HCEC 1CT (cell line): ENCODE results near the gene TMEM80.
A peak's percentile ranks its signal among the peaks of the same experiment; 100 is the strongest.
"Not testable (repeated sequence)": the region's sequence is repeated elsewhere in the genome, so short reads cannot be mapped to it uniquely, and the experiment has no call there.

Experiments used
- DNase-seq: peaks from one replicate; pipeline ENCODE4 v3.0.0-alpha.2; 2017

TMEM80 gene

GRCh38 chr11:695538-696248 lies at the start of gene TMEM80:
Gene TMEM80, plus strand, starts transcription at chr11:695816. Its CDS starts 12 bp downstream, at chr11:695828.
- DNase-seq = peak; percentile 96

- no peak for DNase-seq
Measured at GRCh38 chr11:646214-646613, 49.4 kb upstream of the TMEM80 start.

DNA sequence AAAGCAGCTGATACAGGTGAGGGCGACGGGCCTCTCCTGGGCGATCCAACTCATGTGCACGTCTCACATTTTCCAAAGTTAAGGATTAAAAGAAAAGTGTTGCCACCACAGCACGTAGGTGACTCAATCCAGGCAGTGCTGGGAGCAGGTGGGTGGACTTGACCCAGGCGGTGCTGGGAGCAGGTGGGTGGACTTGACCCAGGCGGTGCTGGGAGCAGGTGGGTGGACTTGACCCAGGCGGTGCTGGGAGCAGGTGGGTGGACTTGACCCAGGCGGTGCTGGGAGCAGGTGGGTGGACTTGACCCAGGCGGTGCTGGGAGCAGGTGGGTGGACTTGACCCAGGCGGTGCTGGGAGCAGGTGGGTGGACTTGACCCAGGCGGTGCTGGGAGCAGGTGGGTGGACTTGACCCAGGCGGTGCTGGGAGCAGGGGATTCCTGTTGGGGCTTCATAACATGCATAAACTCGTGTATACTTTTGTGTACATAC lies 47.9 kb upstream of the TMEM80 start:
- DNase-seq = not testable (repeated sequence)

DNA sequence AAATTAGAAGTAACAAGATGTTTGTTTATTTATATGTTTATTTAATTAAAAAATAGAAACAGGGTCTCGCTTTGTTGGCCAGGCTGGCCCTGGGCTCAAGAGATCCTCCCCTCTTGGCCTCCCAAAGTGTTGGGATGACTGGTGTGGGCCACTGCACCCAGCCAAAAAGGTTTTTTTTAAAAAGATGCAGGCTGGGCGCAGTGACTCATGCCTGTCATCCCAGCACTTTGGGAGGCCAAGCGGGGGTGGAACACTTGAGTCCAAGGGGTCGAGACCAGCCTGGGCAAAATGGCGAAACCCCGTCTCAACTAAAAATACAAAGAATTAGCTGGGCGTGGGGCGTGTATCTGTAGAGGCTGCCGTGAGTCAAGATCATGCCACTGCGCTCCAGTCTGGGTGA lies 45.1 kb upstream of the TMEM80 start:
- peak; percentile 34 for DNase-seq

DNA sequence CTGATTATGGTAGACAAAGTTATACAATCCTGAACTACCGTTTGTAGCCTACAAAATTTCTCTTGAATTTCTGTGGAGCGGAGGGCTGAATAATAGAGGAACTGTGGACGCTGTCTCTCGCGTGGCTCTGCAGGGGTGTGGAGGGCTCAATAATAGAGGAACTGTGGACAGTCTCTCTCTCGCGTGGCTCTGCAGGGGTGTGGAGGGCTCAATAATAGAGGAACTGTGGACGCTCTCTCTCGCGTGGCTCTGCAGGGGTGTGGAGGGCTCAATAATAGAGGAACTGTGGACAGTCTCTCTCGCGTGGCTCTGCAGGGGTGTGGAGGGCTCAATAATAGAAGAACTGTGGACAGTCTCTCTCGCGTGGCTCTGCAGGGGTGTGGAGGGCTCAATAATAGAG lies 42.5 kb upstream of the TMEM80 start:
- not testable (repeated sequence) for DNase-seq

- no peak for DNase-seq
Measured at GRCh38 chr11:653837-654236, 41.8 kb upstream of the TMEM80 start.

GRCh38 chr11:654444-654843 lies 41.2 kb upstream of the TMEM80 start:
- not testable (repeated sequence) for DNase-seq

DNA sequence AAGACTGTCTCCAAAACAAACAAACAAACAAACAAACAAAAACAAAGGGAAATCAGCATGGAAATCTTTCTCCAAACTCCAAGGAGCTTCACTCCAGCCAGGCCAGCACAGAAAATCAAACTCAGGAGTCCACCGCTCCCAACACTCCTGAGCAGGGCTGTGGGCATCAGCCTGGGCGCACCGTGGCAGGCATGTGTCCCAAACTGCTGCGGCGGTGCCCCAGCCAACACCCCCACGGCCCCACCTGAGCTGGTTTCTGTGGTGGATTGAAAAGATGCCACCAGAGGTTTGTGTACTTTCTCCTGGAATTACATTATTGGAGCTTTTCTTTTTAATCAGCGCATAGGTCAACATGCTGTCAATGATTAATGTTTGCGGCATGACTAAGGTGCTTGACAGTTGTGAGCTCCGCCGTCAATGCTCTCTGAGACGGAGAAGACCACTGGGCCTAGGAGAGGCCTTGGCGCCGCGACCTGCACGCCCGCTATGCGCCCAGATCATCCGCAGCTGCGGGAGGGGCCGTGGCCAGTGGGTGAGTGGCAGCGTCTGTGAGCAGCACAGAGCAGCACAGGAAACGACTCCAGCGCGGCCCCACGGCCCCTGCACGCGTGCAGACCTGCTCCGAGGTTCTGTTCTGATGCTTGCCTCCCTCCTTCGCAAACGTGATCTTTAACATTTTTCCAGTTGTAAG lies 40.4 kb upstream of the TMEM80 start:
- no peak for DNase-seq

DNA sequence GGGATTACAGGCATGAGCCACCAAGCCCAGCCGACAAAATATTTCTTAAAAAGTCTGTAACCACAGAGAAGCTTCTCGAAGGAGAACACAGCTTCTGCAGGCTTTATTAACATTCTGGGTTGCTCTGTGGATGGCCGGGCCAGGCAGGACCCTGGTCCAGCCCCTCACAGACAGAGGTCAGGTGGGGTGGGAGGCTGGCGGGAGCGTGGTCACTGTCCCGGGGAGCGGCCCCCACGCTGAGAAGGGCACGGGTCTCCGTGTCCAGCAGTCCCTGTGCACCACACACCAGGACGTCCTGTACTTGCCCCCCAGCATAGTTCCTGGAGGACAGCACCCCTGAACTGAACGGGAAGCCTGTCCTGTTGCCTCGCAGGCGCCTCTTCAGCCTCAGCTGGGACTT lies 39.2 kb upstream of the TMEM80 start:
- no peak for DNase-seq

DNA sequence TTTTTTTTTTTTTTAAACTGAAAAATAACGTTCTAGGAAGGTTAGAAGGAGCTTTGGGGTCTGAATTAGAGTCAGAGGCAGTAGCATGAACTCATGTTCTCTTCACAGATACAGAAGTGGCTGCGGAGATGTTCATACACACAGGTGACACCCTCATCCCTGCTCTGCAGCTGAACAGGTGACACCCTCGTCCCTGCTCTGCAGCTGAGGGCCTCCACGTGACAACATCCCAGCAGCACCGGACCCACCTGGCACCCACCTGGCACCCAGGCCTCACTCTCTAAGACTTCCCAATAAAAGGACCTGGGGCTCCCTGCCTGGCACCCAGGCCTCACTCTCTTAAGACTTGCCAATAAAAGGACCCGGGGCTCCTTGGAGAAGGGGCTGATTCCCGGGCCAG lies 38.8 kb upstream of the TMEM80 start:
- no peak for DNase-seq

GRCh38 chr11:657691-658126 lies 37.9 kb upstream of the TMEM80 start:
- DNase-seq = no peak

GRCh38 chr11:659532-660085 lies 36.0 kb upstream of the TMEM80 start:
- no peak for DNase-seq

DNA sequence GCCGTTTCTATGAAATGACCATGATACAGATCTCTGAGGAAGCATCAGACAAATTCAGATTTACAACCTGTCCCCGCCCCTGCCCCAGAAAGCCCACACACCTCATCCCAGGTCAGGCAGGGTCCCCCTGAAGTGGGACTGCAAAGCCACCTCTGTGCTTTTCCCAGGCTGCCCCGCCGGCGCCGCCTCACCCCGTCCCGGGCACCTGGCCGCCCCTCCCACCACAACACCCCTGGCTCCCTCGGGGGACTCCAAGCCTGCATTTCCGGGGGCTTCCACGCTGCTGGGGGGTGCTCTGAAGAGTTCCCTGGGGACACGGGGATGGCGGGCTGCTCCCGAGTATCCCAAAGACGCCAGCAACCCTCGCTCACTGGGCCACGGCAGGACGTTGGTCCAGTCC lies 35.3 kb upstream of the TMEM80 start:
- DNase-seq = no peak

DNA sequence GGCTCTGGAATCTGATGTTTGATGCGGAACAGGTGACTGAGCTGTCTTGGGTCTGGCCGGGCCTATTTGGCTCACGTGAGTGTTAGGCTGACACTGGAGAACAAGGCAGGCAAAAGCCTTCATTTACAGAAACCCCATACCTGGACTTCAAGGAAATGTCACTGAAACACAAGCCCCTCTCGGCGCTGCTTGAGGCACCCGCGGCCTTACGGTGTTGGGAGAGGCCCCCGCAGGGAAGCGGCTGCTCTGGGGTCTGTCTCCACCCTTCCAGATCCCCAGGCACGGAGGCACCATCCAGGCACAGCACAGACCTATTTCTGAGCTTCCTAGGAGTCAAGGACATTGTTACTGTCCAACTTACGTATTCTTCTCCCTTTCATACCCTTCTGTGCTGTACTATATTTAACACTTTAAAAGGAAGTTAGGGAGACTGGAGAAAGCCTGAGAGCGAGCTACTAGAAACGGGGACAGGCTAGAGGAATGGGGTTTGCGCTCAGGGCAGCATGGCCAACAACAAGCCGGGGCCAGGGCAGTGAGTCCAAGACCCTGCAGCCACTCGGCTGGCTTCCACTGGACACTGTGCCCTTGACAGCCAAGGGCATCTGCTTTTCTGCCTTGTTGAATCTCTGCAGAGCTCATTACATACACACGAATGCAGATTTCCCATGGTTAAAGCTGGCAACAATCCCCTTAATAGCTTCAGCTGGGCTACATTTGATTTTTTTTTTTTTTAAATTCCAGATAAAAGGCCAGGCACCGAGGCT lies 34.8 kb upstream of the TMEM80 start:
- DNase-seq = no peak

DNA sequence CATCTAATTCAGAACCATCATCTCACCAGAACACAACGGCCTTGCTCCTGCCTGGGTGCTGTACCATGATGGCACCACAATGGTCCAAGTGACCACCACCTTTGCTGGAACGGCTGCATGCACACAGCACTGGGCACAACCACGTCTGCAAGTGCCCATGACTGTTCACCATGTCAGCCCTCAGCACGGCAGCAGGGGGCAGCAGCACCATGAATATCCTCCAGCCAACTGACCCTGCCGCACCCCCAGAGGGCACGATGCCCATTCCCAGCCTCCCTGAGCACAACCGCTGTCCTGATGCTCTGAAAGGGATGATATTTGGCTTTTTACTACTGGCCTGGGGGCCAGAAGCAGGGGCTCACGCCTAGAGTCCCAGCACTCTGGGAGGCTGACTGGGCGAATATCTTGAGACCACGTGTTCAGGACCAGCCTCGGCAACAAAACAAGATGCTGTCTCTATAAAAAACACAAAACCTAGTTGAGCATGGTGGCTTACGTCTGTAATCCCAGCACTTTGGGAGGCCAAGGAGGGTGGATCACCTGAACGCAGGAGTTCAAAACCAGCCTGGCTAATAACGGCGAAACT lies 32.8 kb upstream of the TMEM80 start:
- peak; percentile 54 for DNase-seq

DNA sequence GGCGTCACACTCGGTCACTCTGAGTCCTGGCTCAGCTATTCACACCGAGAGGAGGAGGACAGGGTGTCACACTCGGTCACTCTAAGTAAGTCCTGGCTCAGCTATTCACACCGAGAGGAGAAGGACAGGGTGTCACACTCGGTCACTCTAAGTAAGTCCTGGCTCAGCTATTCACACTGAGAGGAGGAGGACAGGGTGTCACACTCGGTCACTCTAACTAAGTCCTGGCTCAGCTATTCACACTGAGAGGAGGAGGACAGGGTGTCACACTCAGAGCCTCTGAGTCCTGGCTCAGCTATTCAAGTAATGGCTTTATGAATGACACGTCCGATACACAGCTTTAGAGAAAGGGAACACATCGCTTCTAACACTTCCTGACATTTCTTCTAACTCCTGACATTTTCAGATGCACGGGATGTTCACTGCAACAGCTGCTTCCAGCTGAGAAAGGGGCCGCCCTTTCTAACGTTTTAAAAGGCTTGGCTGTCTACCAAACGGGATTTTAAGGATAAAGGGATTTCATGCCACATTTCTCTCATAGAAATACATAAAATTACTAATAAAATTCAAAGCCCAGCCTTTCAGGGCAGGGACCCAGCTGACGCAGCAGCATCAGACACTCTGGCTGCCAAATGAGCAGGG lies 30.4 kb upstream of the TMEM80 start:
- peak; percentile 20 for DNase-seq

DNA sequence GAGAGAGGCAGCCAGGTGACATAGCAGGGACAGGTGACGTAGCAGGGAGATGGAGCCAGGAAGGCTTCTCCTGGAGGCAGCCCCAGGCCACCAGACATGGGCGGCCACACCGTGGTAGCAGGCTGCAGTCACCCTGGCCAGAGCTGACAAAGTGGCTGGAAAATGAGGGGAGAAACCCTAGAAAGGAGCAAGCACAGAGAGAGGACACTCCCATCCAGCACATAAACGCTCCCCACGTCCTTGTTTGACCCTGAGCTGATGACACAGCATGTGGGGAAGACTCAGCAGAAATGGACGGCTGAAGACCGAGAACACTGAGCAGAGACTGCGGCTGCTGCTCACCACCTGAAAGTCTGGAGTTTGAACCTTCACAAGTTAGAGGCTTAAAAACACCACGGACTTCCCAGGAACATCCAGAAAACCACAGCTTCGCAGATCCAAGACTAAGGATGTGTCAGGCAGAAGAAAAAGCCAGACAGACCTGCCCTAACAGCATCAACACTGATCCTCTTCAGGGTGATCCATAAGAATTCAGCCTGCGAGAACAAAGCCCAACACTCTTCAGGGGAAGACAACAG lies 29.8 kb upstream of the TMEM80 start:
- peak; percentile 38 for DNase-seq

DNA sequence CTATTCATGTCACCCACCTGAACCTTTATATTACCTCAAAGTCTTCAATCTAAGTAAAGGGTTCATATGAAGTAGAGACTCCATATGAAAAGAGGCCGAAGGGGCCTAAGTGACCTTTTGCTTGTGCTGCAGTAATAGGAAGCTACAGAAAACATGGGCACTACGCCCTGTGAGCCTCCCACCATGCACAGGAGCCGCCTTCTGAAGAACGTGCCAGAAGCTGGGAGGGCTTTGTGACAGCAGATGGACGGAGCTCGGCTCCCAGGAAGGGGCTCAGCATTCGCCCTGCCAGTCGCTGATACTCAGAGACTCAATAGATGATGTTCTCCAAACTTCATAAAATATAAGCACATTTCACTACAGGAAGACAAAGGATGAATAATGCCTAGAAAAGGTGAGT lies 21.8 kb upstream of the TMEM80 start:
- DNase-seq = no peak

GRCh38 chr11:674406-674805 lies 21.2 kb upstream of the TMEM80 start:
- no peak for DNase-seq

GRCh38 chr11:678297-678696 lies 17.3 kb upstream of the TMEM80 start:
- DNase-seq = no peak

GRCh38 chr11:679271-680207 lies 16.1 kb upstream of the TMEM80 start:
- DNase-seq = no peak
